Endometrial microvascular endothelial cells (primary cell): ENCODE measurements around the gene DNAH14. TPM values are rescaled to one million over a fixed set of nuclear protein-coding genes. Genes with fewer than 3 reads are reported as not detected.
"Not testable (repeated sequence)": the region's sequence is repeated elsewhere in the genome, so short reads cannot be mapped to it uniquely, and the experiment has no call there.

ENCODE experiments used
- in situ Hi-C: cut with HindIII; loops from 2 replicates; pipeline ENCODE4 v1.10.0; 2017; ENCODE audit warnings: low sequenced_read_pairs, low pct_unique_long_range_greater_than_20kb; ENCODE audit errors: inconsistent ontology term
- total RNA-seq: library from RNA; depleted of rRNA; stranded (reverse); fragments of >200 nt; gene quantifications from one replicate; pipeline ENCODE4 v1.2.3, GENCODE V29; 2015; ENCODE audit errors: inconsistent ontology term

The DNAH14 gene
- total RNA-seq, 1 donor from 2014 or later = 8.4 TPM

- in situ Hi-C loops = no loop called here
Observed at GRCh38 chr1:225361176-225361575, 431.7 kb downstream of the DNAH14 start.

- in situ Hi-C loops = no loop called here
Observed at GRCh38 chr1:225362805-225363204, 433.3 kb downstream of the DNAH14 start.

GRCh38 chr1:225364439-225364838 is 435.0 kb downstream of the DNAH14 start:
- in situ Hi-C loops = no loop called here

GRCh38 chr1:225366018-225366417 is 436.5 kb downstream of the DNAH14 start:
- in situ Hi-C loops = no loop called here

- in situ Hi-C loops = no loop called here
Observed at GRCh38 chr1:225366552-225366951, 437.1 kb downstream of the DNAH14 start.

GRCh38 chr1:225368036-225368552 is 438.6 kb downstream of the DNAH14 start:
- in situ Hi-C loops = no loop called here

GRCh38 chr1:225371366-225372010 is 442.0 kb downstream of the DNAH14 start:
- in situ Hi-C loops = no loop called here

- in situ Hi-C loops = no loop called here
Observed at GRCh38 chr1:225373155-225373554, 443.7 kb downstream of the DNAH14 start.

GRCh38 chr1:225374996-225375395 is 445.5 kb downstream of the DNAH14 start:
- in situ Hi-C loops = no loop called here

- in situ Hi-C loops = no loop called here
Observed at GRCh38 chr1:225378880-225379279, 449.4 kb downstream of the DNAH14 start.

GRCh38 chr1:225380691-225381090 is 451.2 kb downstream of the DNAH14 start:
- in situ Hi-C loops = no loop called here

- in situ Hi-C loops = not testable (repeated sequence)
Observed at GRCh38 chr1:225386860-225387259, 457.4 kb downstream of the DNAH14 start.

- in situ Hi-C loops = no loop called here
Observed at GRCh38 chr1:225388372-225388771, 458.9 kb downstream of the DNAH14 start.

- in situ Hi-C loops = no loop called here
Observed at GRCh38 chr1:225389843-225390242, 460.4 kb downstream of the DNAH14 start.

GRCh38 chr1:225396357-225396756 is 466.9 kb downstream of the DNAH14 start:
- in situ Hi-C loops = no loop called here

GRCh38 chr1:225400968-225401367 is 471.5 kb downstream of the DNAH14 start:
- in situ Hi-C loops = no loop called here

- in situ Hi-C loops = no loop called here
Observed at GRCh38 chr1:225406976-225407725, 477.7 kb downstream of the DNAH14 start.

GRCh38 chr1:225407755-225408154 is 478.3 kb downstream of the DNAH14 start:
- in situ Hi-C loops = no loop called here

- in situ Hi-C loops = no loop called here
Observed at GRCh38 chr1:225408249-225408648, 478.8 kb downstream of the DNAH14 start.

- in situ Hi-C loops = no loop called here
Observed at GRCh38 chr1:225409051-225409450, 479.6 kb downstream of the DNAH14 start.
